GM12891 (cell line): Measurements from ENCODE around the gene LRRC4B.

Experiments used
- DNase-seq: peaks from one replicate; pipeline ENCODE4 v3.0.0; 2011; ENCODE audit warnings: low spot score; ENCODE audit not compliant: insufficient read length
- FAIRE-seq: peaks from 2 replicates; lab custom pipeline; 2011; peaks lifted over from hg19 to GRCh38; lab: Jason Lieb, UNC
- PAX5 ChIP-seq: IDR thresholded peaks from 2 replicates; pipeline ENCODE4 v1.6.1; 2011; ENCODE audit warnings: low read length, moderate library complexity, mild to moderate bottlenecking; ENCODE audit not compliant: insufficient read depth, severe bottlenecking
- POLR2A ChIP-seq: IDR thresholded peaks from 2 replicates; pipeline ENCODE4 v1.6.1; 2011; ENCODE audit warnings: low read depth, low read length, control low read depth
- POLR2AphosphoS5 ChIP-seq: IDR thresholded peaks from 2 replicates; pipeline ENCODE4 v1.6.1; 2011; ENCODE audit warnings: low read depth, low read length, control low read depth
- POU2F2 ChIP-seq: IDR thresholded peaks from 2 replicates; pipeline ENCODE4 v1.6.1; 2011; ENCODE audit warnings: low read depth, mild to moderate bottlenecking, control low read depth, low read length, moderate library complexity
- SPI1 ChIP-seq: IDR thresholded peaks from 2 replicates; pipeline ENCODE4 v1.6.1; 2011; ENCODE audit warnings: low read depth, low read length, control low read depth
- TAF1 ChIP-seq: IDR thresholded peaks from 2 replicates; pipeline ENCODE4 v1.6.1; 2011; ENCODE audit warnings: low read depth, low read length, control low read depth

The LRRC4B gene

DNA sequence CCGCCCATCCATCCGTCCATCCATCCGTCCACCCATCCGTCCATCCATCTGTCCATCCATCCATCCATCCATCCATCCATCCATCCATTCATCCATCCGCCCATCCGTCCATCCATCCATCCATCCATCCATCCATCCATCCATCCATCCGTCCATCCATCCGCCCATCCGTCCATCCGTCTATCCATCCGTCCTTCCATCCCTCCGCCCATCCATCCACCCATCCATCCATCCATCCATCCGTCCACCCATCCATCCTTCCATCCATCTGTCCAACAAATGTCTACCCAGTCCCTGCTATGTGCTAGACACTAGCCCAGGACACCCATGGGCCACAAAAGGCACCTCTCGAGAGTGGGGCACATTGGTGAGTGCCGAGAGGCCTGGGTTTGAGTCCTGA, 15.7 kb downstream of the LRRC4B start:
- DNase-seq (no peak), FAIRE-seq (no peak)
- no peak for TF ChIP-seq POU2F2
- no peak for TF ChIP-seq SPI1
- no peak for TF ChIP-seq TAF1
- no peak for TF ChIP-seq PAX5
- no peak for TF ChIP-seq POLR2A
- TF ChIP-seq POLR2AphosphoS5: no peak

DNA sequence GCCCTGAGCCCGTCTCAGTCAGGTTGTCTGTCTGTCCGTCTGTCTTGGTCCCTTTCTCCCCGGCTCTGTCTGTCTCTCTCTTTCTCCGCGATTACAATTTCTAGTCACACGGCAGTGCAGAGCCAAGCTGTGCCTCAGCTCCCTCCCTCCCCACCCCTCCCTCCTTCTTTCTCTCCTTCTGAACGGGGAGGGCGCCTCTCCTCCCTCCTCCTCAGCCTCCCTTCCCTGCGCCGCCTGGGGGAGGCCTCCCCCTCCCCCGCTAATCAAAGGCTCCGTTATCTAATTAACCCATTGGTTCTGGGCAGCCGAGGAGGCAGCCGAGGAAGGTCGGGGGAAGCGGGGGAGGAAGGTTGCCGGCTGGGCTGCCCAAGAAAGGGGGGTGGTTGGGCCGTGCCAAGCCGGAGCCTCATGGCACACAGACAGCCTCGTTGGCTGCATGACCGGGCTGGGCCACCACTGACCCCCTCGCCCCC, 16.5 kb downstream of the LRRC4B start:
- no peak for DNase-seq
- TF ChIP-seq POLR2AphosphoS5: no peak
- no peak for TF ChIP-seq POU2F2
- TF ChIP-seq SPI1: no peak
- no peak for TF ChIP-seq POLR2A
- TF ChIP-seq PAX5: no peak
- no peak for TF ChIP-seq TAF1
- FAIRE-seq: no peak

DNA sequence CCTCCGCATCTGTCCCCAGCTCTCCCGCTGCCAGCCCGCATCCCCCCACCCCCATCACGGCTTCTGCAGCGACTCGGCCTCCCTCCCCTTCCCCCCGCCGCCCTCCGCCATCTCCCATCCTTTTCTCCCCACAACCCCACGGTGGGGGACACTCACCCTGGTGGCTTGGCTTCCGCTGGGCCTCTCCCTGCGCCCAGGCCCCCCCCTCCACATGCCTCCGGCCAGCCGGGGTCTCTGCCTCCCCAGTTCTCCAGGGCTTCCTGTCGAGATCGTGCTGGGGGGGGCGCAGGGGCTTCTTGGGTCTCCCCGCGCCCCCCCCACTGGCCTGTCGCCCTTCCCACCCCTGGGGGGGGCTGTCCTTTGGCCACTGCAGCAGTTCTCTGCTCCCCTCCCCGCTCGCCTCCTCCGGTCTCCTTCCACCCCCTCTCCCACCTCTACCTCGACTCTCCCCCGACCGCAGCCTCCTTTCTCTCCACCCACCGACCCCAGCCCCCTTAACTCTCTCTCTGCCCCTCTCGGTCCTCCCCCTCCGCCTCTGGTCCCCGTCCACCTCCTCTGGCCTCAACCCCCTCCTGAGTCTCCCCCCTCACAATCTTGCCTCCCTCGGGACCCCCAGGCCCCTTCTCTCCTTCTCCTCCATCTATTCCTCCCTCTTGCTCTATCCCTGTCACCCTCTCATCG, 17.1 kb downstream of the LRRC4B start:
- DNase-seq (no peak), FAIRE-seq (no peak)
- no peak for TF ChIP-seq TAF1
- no peak for TF ChIP-seq POLR2A
- TF ChIP-seq POLR2AphosphoS5: no peak
- TF ChIP-seq PAX5: no peak
- no peak for TF ChIP-seq POU2F2
- no peak for TF ChIP-seq SPI1

DNA sequence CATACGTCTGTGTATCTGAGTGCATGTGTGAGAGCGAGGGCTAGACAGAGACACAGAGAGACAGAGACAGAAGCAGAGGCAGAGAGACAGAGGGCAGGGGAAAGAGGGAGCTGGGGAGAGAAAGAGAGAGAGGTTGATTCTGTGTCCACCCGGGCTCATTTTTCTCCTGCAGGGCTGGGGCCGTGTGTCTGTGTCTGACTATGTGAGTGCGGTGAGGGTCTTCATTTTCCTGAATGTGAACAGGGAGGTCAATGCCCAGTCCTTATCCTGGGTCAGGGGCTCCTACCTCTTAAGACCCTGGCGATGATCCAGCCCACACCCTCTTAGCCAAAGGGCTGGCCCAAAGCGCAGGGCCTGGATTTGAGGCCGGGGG, 17.7 kb downstream of the LRRC4B start:
- FAIRE-seq: no peak
- no peak for TF ChIP-seq POLR2AphosphoS5
- DNase-seq: no peak

DNA sequence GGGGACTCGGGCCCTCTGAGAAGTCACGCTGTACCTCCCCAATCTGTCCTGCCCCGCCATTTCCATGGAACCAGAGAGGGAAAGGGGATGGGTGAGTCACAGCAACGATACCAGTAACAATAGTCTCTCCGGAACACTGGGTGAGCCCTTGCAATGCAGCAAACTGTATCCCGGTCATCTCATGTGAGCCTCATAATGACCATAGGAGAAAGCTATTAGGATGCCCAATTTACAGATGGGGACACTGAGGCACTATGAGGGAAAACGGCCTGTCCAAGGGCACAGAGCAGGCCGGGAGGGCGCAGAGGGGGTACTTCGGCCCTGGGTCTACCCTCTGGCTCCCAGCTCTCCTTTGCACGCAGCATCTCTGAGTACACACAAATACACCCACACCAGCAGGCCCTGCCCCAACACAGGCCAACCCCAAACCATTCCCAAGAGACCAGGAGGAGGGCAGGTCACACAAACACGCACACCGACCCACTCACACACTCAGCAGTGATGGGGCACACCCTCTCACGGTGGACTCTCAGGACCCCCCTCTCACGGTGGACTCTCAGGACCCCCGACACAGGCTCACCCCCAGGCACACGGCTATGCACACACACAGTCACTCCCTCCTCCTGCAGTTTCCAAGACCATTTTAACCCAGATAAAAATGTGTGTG, 18.2 kb downstream of the LRRC4B start:
- TF ChIP-seq PAX5: no peak
- TF ChIP-seq SPI1: no peak
- DNase-seq (no peak), FAIRE-seq (no peak)

DNA sequence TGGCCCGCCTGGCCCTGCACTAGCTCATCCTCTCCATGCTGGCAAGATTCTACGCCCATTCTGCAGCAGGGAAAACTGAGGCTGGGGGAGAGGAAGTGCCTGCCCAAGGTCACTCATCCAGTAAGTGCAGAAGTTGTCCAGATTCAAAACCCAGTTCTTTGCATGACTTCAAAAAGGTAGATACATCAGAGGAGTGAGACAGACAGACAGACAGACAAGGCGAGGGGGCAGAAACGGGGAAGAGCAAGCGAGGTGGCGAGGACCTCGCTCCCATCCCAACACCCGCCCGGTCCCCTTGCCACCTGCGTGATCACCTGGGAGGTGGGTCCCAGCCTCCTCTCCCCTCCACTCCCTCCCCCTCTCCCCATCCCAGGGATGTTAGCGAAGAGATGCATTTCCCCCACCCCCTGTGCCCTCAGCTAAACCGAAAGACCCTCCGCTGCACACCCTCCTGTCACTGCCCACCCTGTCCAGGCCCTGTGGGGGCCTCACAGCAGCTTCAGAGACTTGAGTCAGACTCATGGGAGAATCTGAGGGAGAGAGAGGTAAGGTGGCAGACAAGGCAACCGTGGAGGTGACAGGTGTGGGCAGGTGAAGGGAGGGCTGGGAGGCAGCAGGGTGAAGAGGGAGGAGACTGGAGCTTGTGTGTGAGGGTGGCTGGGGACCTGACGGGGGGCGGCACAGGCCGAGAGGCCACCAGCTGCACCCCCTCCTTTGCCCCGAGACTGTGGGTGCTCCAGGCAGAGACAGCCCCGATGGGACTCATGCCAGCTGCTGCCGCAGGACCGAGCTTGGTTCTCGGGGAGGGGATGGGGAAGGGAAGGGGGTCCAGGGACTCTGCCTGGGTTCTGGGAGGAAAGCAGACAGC, 18.9 kb downstream of the LRRC4B start:
- no peak for DNase-seq
- no peak for FAIRE-seq
- TF ChIP-seq PAX5: no peak
- no peak for TF ChIP-seq POLR2A
- TF ChIP-seq TAF1: no peak
- no peak for TF ChIP-seq POU2F2
- TF ChIP-seq POLR2AphosphoS5: no peak
- TF ChIP-seq SPI1: no peak

DNA sequence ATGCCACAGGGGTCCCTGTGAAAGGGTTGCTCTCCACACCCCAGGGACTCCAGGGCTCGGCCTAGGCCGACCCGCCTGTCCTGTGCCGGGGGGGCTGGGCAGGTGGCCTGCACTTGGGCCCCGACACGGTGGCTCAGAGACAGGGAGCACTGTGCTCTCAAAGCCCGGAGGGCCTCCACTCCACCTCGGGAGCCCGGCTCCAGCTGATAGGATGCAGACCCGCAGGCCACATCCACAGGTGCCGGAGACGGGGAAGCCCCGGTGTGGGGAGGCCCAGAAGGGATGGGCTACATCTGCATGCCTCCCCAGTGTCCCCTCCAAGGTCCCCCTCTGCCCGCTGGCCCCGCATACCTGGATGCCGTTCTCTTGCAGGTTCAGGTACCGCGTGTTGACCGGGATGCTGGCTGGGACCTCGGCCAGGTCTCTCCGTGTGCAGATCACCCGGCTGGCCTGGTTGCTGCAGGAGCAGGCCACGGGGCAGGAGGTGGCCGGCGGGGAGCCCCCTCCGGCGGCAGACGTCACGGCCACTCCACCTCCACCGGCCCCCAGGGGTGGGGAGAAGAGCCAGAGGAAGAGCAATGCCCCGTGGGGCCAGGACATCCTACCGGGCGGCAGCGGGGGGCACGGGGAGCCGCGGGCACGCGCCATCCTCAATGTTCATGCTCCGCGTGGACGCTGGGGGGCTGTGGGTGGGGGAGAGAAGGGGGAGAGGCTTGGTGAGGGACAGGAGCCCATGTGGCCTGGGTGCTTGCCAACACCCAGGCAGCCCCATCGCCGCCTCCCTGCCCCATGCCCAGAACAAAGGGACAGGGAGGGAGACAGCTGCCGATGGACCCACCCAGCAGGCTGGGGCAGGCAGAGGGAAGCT, 19.8 kb downstream of the LRRC4B start:
- no peak for FAIRE-seq
- DNase-seq: no peak
- TF ChIP-seq TAF1 (no peak), SPI1 (no peak), POU2F2 (no peak), POLR2AphosphoS5 (no peak), PAX5 (no peak), POLR2A (no peak)

DNA sequence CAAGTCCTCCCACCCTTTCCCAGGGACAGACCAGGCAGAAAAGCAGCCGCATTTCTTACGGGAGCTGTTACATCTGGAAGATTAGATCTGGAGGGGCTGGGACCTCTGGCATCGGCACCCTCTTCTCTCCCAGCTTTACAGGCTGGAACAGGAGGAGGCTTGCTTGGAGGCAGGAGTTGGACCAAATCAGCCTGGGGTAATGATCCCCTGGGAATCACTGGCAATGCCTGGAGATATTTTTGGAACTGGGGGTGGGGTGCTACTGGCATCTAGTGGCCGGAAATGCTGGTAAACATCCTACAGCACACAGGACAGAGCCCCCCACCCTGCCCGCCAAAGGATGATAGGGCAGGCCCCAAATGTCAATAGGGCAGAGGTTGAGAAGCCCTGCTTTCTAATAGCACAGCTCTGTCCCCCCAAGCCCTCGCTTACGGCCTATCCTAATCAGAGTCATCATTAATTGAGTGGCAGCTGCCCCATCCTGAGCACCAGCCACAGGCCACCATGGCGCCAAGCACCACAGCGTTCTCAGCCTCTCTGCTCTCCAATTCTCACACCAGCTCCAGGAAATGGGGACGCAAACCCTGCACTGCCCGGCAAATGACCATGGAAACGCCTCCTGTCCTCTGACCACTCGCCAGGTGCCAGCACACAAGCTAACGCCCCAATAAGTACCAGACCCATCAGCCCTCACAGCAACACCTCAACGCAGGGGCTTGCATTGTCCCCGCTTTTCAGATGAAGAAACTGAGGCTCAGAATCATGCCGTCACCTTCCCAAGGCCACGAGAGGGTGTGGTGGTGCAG, 20.6 kb downstream of the LRRC4B start:
- FAIRE-seq (no peak), DNase-seq (no peak)
- no peak for TF ChIP-seq PAX5
- TF ChIP-seq POU2F2: no peak
- TF ChIP-seq TAF1: no peak
- TF ChIP-seq POLR2AphosphoS5: no peak
- TF ChIP-seq SPI1: no peak
- TF ChIP-seq POLR2A: no peak
